OCI-LY3 (cell line): Measurements from ENCODE around the gene ITPA.

Source experiments
- H2AFZ ChIP-seq: fragments of 200-600, 300-600 bp; shearing (Covaris generic); 2 replicates; pipeline ENCODE4 v1.6.0; 2014; ENCODE audit warnings: antibody characterized with exemption, low read depth, low read length
- H3K27ac ChIP-seq: fragments of 200-600, 300-600 bp; sonication (generic); 2 replicates; pipeline ENCODE4 v1.5.1; 2014; ENCODE audit warnings: mild to moderate bottlenecking, low read length, moderate library complexity, mixed read lengths
- H3K27me3 ChIP-seq: fragments of 200-600, 300-600 bp; sonication (generic); 2 replicates; pipeline ENCODE4 v1.6.1; 2014; ENCODE audit warnings: low read depth, low read length, mixed read lengths
- H3K36me3 ChIP-seq: fragments of 200-600, 300-600 bp; sonication (generic); replicated peaks from 2 replicates; pipeline ENCODE3; 2014; ENCODE audit warnings: low read depth, low read length, mixed read lengths
- H3K4me1 ChIP-seq: fragments of 300-600, 200-600 bp; sonication (generic); 2 replicates; pipeline ENCODE4 v1.6.1; 2014; ENCODE audit warnings: low read length, mixed read lengths
- H3K4me2 ChIP-seq: fragments of 200-600, 300-600 bp; sonication (generic); 2 replicates; pipeline ENCODE4 v1.6.1; 2014; ENCODE audit warnings: low read length, mixed read lengths
- H3K4me3 ChIP-seq: fragments of 300-600, 200-600 bp; sonication (generic); 2 replicates; pipeline ENCODE4 v1.5.1; 2014; ENCODE audit warnings: antibody characterized with exemption, mild to moderate bottlenecking, low read length, moderate library complexity
- H3K79me2 ChIP-seq: fragments of 300-600, 200-600 bp; shearing (Covaris generic); 2 replicates; pipeline ENCODE4 v1.6.1; 2014; ENCODE audit warnings: mild to moderate bottlenecking, low read length, mixed read lengths
- H3K9ac ChIP-seq: fragments of 300-600, 200-600 bp; shearing (Covaris generic); 2 replicates; pipeline ENCODE4 v1.6.0; 2014; ENCODE audit warnings: mild to moderate bottlenecking, low read length, moderate library complexity
- H3K9me3 ChIP-seq: fragments of 200-600, 300-600 bp; shearing (Covaris generic); 2 replicates; pipeline ENCODE4 v1.6.1; 2014; ENCODE audit warnings: low read length, mixed read lengths; ENCODE audit not compliant: insufficient read depth
- H4K20me1 ChIP-seq: fragments of 200-600, 300-600 bp; sonication (generic); 2 replicates; pipeline ENCODE4 v1.6.1; 2016; ENCODE audit warnings: low read length, mixed read lengths; ENCODE audit not compliant: insufficient read depth
- CTCF ChIP-seq: fragments of 200-600, 300-600 bp; sonication (generic); IDR thresholded peaks from 2 replicates; pipeline ENCODE4 v1.5.1; 2014; ENCODE audit warnings: antibody characterized with exemption, low read length, low read depth
- EZH2phosphoT487 ChIP-seq: fragments of 200-600 bp; shearing (Covaris generic); IDR thresholded peaks from 2 replicates; pipeline ENCODE4 v1.6.1; 2018; ENCODE audit warnings: antibody characterized with exemption, mixed run types, low read depth

The ITPA gene

GRCh38 chr20:3239026-3239866 lies 29.9 kb downstream of the ITPA start, which contains the start of gene SLC4A11:
Gene SLC4A11, minus strand, starts transcription at chr20:3239190. Its CDS starts 53 bp downstream, at chr20:3239137.
- TF ChIP-seq EZH2phosphoT487 (no peak), CTCF (no peak)
- Histone ChIP-seq H3K4me2 (peak within 1 kb of the TSS; percentile 82), H2AFZ (peak within 1 kb of the TSS; percentile 81), H3K9me3 (no peaks in the 10 kb centered on the region), H3K79me2 (no peaks in the 10 kb centered on the region), H3K4me1 (peaks cover 5% of the 10 kb centered on the region), H3K4me3 (peak within 1 kb of the TSS; percentile 77), H3K27me3 (peaks cover 24% of the 10 kb centered on the region), H3K36me3 (no peaks in the 10 kb centered on the region), H3K27ac (no peak within 1 kb of the TSS), H4K20me1 (no peaks in the 10 kb centered on the region), H3K9ac (peak within 1 kb of the TSS; percentile 54)

- no peak overlapping the region for H3K9ac ChIP-seq
- H3K27me3 ChIP-seq = peaks cover 24% of the 10 kb centered on the region
Measured at GRCh38 chr20:3239867-3240775, 30.8 kb downstream of the ITPA start.

GRCh38 chr20:3240776-3241363 lies 31.6 kb downstream of the ITPA start:
- Histone ChIP-seq H3K4me2 (no peak overlapping the region), H3K4me1 (peaks cover 5% of the 10 kb centered on the region), H3K27ac (no peak overlapping the region), H3K4me3 (no peak overlapping the region), H3K27me3 (peaks cover 24% of the 10 kb centered on the region), H2AFZ (no peak overlapping the region), H3K9me3 (no peaks in the 10 kb centered on the region), H4K20me1 (no peaks in the 10 kb centered on the region), H3K79me2 (no peaks in the 10 kb centered on the region), H3K36me3 (no peaks in the 10 kb centered on the region), H3K9ac (no peak overlapping the region)
- TF ChIP-seq EZH2phosphoT487 (no peak), CTCF (no peak)

More at GRCh38 chr20:3239867-3240775, 30.8 kb downstream of the ITPA start:
- no peak overlapping the region for H3K27ac ChIP-seq
- peaks cover 5% of the 10 kb centered on the region for H3K4me1 ChIP-seq
- TF ChIP-seq CTCF (no peak), EZH2phosphoT487 (no peak)
- H4K20me1 ChIP-seq = no peaks in the 10 kb centered on the region
- peak overlapping the region; percentile 77 for H3K4me3 ChIP-seq
- H3K4me2 ChIP-seq = peak overlapping the region; percentile 82
- H2AFZ ChIP-seq = no peak overlapping the region
- no peaks in the 10 kb centered on the region for H3K79me2 ChIP-seq
- no peaks in the 10 kb centered on the region for H3K9me3 ChIP-seq
- no peaks in the 10 kb centered on the region for H3K36me3 ChIP-seq
